WTC11 (cell line): ENCODE measurements around the gene RNASE11.

ENCODE experiments used
- CTCF ChIP-seq: fragments of 200-600 bp; IDR thresholded peaks from 2 replicates; pipeline ENCODE4 v1.8.0; 2022; ENCODE audit warnings: antibody characterized with exemption
- IRF2 ChIP-seq: sonication (generic); formaldehyde crosslinking; IDR thresholded peaks from 2 replicates; pipeline ENCODE4 v1.8.0; 2022; ENCODE audit warnings: low read depth, missing genetic modification reagents, borderline replicate concordance
- JUN ChIP-seq: sonication (generic); formaldehyde crosslinking; IDR thresholded peaks from 2 replicates; pipeline ENCODE4 v1.8.0; 2023; ENCODE audit warnings: mild to moderate bottlenecking, missing genetic modification reagents
- MAX ChIP-seq: sonication (generic); formaldehyde crosslinking; IDR thresholded peaks from 2 replicates; pipeline ENCODE4 v1.8.0; 2022; ENCODE audit warnings: mild to moderate bottlenecking, missing genetic modification reagents
- NR3C1 ChIP-seq: sonication (generic); formaldehyde crosslinking; conservative IDR thresholded peaks from 2 replicates; pipeline ENCODE4 v1.8.1; 2023; ENCODE audit warnings: low read depth, mild to moderate bottlenecking, missing genetic modification reagents
- PRDM15 ChIP-seq: sonication (generic); formaldehyde crosslinking; IDR thresholded peaks from 2 replicates; pipeline ENCODE4 v1.8.0; 2022; ENCODE audit warnings: missing genetic modification reagents
- ZNF121 ChIP-seq: sonication (generic); formaldehyde crosslinking; IDR thresholded peaks from 2 replicates; pipeline ENCODE4 v1.8.0; 2023; ENCODE audit warnings: missing genetic modification reagents
- ZNF263 ChIP-seq: sonication (generic); formaldehyde crosslinking; IDR thresholded peaks from 2 replicates; pipeline ENCODE4 v1.8.1; 2022; ENCODE audit warnings: low read depth, mild to moderate bottlenecking, moderate library complexity, missing genetic modification reagents
- ZNF512 ChIP-seq: sonication (generic); formaldehyde crosslinking; IDR thresholded peaks from 2 replicates; pipeline ENCODE4 v1.8.1; 2022; ENCODE audit warnings: missing genetic modification reagents, borderline replicate concordance

GRCh38 chr14:20556500-20557211, 31.1 kb downstream of the RNASE11 start:
- TF ChIP-seq ZNF512 (no peak), MAX (CRISPR knock-in tag) (no peak), CTCF (no peak), ZNF263 (CRISPR knock-in tag) (no peak), JUN (no peak), PRDM15 (CRISPR knock-in tag) (no peak), ZNF121 (no peak), IRF2 (CRISPR knock-in tag) (no peak), NR3C1 (no peak)
